ENCODE results near the gene NKX2-2. TPM values are rescaled to one million over a fixed set of nuclear protein-coding genes. Genes with fewer than 3 reads are reported as not detected.

The NKX2-2 gene
- total RNA-seq, 1 experiment from 2014 or later, result not detected

DNA sequence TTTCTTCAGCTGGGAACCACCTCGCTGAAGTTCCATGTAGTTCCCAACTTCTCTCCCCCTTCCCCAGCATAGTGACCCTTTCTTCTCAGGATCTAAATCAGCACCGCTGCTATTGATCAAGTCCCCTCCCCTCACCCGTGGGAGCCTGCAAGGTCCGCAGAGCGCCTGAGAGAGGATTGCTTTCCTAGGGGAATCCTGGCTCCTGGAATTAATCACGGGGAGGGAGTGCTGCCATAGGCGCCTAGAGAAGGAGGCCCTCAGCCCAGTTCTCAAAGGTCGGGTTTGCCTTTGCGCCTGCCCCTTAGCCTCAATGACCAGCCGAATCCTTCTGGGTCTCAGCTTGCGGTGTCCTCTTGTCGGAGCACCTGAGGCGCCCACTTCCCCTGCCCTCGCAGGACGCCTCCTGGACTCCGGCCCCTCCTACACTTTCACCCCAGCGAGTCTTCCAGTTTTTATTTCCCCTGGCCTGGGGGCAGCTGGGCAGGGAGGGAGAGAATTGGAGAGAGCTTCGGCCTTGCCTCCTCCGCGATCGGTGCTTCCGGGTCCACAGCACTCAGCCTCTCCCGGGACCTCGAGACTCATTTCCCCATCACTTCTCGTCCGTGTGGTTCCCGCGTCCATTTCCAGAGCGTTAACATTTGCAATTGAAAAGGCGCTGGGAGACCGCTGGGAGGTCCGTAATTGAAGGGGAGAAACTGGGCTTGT lies 3.1 kb upstream of the NKX2-2 start:
- Histone ChIP-seq H2AFZ (ENCODE audit: low read length) (no peak overlapping the region), H3K79me2 (ENCODE audit: low read length) (no peaks in the 10 kb centered on the region), H3K9ac (ENCODE audit: low read length) (no peak overlapping the region), H3K9me3 (ENCODE audit: low read length) (no peaks in the 10 kb centered on the region), H3K27ac (ENCODE audit: low read length) (no peak overlapping the region), H4K20me1 (ENCODE audit: low read length) (no peaks in the 10 kb centered on the region), H3K36me3 (ENCODE audit: low read depth, low read length) (no peaks in the 10 kb centered on the region), H3K4me3 (ENCODE audit: low read length) (no peak overlapping the region), H3K4me1 (ENCODE audit: insufficient read depth, low read length) (0 out of 2 replicates have a peak, but pooled peaks cover 7% of the 10 kb centered on the region), H3K9me2 (replicated peaks; ENCODE audit: low read length) (no peaks in the 10 kb centered on the region), H3F3A (ENCODE audit: low read length, unreplicated experiment) (no peaks in the 10 kb centered on the region), H3K4me2 (ENCODE audit: low read length) (no peak overlapping the region), H3K27me3 (ENCODE audit: low read length) (peaks cover 98% of the 10 kb centered on the region)
- POLR2A ChIA-PET (ENCODE audit: unreplicated experiment), result no interaction called here
- intact Hi-C loops (cut with micrococcal nuclease), result no loop called here
- no peak for ATAC-seq
- CTCF ChIA-PET, result interaction anchor here (0.6 kb wide), 1 partner anchor 61 kb away, joined by 3 read pairs; no protein-coding TSS in a partner anchor
- no peak for TF ChIP-seq EZH2phosphoT487 (IDR thresholded peaks at IDR 0.05; ENCODE audit: borderline replicate concordance, low read length)
- no peak for TF ChIP-seq EZH2 (IDR thresholded peaks at IDR 0.05; ENCODE audit: low read length, unreplicated experiment)
- TF ChIP-seq, protein P1, sequence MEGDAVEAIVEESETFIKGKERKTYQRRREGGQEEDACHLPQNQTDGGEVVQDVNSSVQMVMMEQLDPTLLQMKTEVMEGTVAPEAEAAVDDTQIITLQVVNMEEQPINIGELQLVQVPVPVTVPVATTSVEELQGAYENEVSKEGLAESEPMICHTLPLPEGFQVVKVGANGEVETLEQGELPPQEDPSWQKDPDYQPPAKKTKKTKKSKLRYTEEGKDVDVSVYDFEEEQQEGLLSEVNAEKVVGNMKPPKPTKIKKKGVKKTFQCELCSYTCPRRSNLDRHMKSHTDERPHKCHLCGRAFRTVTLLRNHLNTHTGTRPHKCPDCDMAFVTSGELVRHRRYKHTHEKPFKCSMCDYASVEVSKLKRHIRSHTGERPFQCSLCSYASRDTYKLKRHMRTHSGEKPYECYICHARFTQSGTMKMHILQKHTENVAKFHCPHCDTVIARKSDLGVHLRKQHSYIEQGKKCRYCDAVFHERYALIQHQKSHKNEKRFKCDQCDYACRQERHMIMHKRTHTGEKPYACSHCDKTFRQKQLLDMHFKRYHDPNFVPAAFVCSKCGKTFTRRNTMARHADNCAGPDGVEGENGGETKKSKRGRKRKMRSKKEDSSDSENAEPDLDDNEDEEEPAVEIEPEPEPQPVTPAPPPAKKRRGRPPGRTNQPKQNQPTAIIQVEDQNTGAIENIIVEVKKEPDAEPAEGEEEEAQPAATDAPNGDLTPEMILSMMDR (conservative IDR thresholded peaks at IDR 0.05; ENCODE audit: low read depth, low read length), result no peak
- BruUV-seq (replicated peaks), result no TSS peak
- no peak for DNase-seq

DNA sequence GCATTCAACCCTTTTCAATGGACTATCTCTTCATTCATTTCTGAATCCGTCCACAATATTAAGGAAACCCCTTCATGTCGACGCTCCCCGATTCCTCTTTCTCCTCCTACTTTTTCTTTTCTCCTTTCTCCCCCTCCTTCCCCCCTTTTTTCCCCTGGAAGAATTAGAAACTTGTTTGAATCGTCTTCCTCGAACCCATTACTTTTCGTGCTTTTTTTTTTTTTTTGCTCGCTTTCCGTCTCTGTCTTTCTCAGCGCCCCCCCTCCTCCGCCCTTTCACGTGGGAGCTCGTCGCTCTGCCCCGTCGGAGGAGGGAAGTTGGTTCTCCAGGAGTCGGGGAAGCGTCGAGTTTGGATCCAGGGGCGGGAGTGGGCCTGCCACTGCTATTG lies 2.3 kb upstream of the NKX2-2 start:
- Histone ChIP-seq H3K9me3 (ENCODE audit: low read length) (no peaks in the 10 kb centered on the region), H3K79me2 (ENCODE audit: low read length) (no peaks in the 10 kb centered on the region), H3K4me3 (ENCODE audit: low read length) (no peak overlapping the region), H2AFZ (ENCODE audit: low read length) (no peak overlapping the region), H3K36me3 (ENCODE audit: low read depth, low read length) (no peaks in the 10 kb centered on the region), H3K27me3 (ENCODE audit: low read length) (peaks cover 94% of the 10 kb centered on the region), H3K9me2 (replicated peaks; ENCODE audit: low read length) (no peaks in the 10 kb centered on the region), H3K27ac (ENCODE audit: low read length) (no peak overlapping the region), H4K20me1 (ENCODE audit: low read length) (no peaks in the 10 kb centered on the region), H3F3A (ENCODE audit: low read length, unreplicated experiment) (no peaks in the 10 kb centered on the region), H3K4me1 (ENCODE audit: insufficient read depth, low read length) (0 out of 2 replicates have a peak, but pooled peaks cover 8% of the 10 kb centered on the region), H3K4me2 (ENCODE audit: low read length) (no peak overlapping the region), H3K9ac (ENCODE audit: low read length) (no peak overlapping the region)
- TF ChIP-seq, protein P1 (conservative IDR thresholded peaks at IDR 0.05; ENCODE audit: low read depth, low read length), result no peak
- no peak for TF ChIP-seq EZH2phosphoT487 (IDR thresholded peaks at IDR 0.05; ENCODE audit: borderline replicate concordance, low read length)
- no peak for TF ChIP-seq EZH2 (IDR thresholded peaks at IDR 0.05; ENCODE audit: low read length, unreplicated experiment)
- DNase-seq (no peak), ATAC-seq (no peak)
- ChIA-PET POLR2A (ENCODE audit: unreplicated experiment) (no interaction called here), CTCF (no interaction called here)
- intact Hi-C loops (cut with micrococcal nuclease), result no loop called here
- no TSS peak for BruUV-seq (replicated peaks)

All from PC-3 (cell line).